GM10248 (cell line): ENCODE results near the gene SIAH3.
A peak's percentile ranks its signal among the peaks of the same experiment; 100 is the strongest.

ENCODE experiments used
- CTCF ChIA-PET: fragments of 300-600 bp; sonication (Branson Sonifier 250); formaldehyde crosslinking; extraction: SDS; loops from one replicate; lab custom pipeline; 2021; ENCODE audit warnings: antibody characterized with exemption; lab: Yijun Ruan, JAX
- POLR2A ChIA-PET: fragments of 350-650 bp; sonication (Branson Sonifier 250); formaldehyde crosslinking; extraction: SDS; loops from one replicate; lab custom pipeline; 2020; ENCODE audit warnings: antibody characterized with exemption; lab: Yijun Ruan, JAX
- DNase-seq: peaks from one replicate; pipeline ENCODE4 v3.0.0; 2012; ENCODE audit errors: extremely low spot score
- TF ChIP-seq, protein P1 (sequence below): IDR thresholded peaks from 2 replicates; pipeline ENCODE4 v1.5.1; 2012; ENCODE audit warnings: mild to moderate bottlenecking, low read depth; ENCODE audit errors: extremely low read depth, missing control alignments, control extremely low read depth

SIAH3 gene

DNA sequence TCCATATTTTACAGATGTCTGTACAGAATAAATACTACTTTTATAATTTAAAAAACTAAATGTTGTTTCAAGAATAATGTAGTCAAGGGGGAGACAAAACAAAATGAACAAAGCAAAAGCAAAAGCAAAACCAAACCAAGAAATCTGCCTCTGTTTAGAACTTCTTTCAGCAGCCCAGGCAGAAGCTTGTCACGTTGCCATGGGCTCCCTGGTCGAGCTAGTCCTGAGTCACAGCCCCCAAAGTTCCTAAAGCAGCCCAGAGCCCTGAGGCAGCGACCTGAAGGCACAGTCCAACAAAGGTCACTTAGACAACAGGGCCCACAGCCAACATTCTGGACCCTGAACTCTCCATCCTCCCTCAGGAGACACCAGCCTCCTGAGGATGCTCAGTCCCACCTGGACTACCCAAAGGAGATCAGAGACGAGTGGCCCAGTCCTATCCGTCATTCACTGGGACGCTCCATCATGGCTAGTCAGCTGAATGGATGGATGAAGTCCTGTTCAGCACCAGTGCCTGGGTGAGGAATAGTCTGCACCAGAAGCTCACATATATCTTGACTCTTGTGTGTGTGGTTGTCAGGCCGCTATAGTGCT is 41.7 kb downstream of the SIAH3 start:
- ChIA-PET POLR2A (no interaction called here), CTCF (interaction anchor here (1.0 to 2.2 kb wide), 5 partner anchors 10 to 511 kb away, joined by 3 to 10 read pairs (median 4); no protein-coding TSS in a partner anchor)
- TF ChIP-seq, protein P1, sequence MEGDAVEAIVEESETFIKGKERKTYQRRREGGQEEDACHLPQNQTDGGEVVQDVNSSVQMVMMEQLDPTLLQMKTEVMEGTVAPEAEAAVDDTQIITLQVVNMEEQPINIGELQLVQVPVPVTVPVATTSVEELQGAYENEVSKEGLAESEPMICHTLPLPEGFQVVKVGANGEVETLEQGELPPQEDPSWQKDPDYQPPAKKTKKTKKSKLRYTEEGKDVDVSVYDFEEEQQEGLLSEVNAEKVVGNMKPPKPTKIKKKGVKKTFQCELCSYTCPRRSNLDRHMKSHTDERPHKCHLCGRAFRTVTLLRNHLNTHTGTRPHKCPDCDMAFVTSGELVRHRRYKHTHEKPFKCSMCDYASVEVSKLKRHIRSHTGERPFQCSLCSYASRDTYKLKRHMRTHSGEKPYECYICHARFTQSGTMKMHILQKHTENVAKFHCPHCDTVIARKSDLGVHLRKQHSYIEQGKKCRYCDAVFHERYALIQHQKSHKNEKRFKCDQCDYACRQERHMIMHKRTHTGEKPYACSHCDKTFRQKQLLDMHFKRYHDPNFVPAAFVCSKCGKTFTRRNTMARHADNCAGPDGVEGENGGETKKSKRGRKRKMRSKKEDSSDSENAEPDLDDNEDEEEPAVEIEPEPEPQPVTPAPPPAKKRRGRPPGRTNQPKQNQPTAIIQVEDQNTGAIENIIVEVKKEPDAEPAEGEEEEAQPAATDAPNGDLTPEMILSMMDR, result no peak
- no peak for DNase-seq

DNA sequence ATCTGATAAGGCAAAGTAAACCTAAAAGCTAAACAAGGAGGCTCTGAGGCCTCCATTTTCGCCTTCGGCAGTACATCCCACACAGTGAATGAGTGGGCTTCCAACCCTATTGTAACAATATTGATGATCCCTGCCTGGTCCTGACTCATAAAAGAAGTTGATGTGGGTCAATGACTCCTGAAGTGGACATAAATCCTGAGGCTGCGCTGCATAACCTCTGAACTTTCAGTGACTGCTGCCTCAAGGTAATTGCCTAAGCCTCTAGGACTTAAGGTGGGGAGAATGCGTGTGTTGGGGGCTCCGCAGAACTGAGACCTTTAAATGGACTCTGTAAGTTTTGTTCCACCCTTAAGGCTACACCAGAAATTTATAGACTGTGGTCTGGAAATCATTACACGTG is 42.6 kb downstream of the SIAH3 start:
- no peak for DNase-seq
- CTCF ChIA-PET, result interaction anchor here (2.2 kb wide), 1 partner anchor 18 kb away, joined by 7 read pairs; no protein-coding TSS in a partner anchor
- TF ChIP-seq, protein P1, result no peak
- POLR2A ChIA-PET, result no interaction called here

DNA sequence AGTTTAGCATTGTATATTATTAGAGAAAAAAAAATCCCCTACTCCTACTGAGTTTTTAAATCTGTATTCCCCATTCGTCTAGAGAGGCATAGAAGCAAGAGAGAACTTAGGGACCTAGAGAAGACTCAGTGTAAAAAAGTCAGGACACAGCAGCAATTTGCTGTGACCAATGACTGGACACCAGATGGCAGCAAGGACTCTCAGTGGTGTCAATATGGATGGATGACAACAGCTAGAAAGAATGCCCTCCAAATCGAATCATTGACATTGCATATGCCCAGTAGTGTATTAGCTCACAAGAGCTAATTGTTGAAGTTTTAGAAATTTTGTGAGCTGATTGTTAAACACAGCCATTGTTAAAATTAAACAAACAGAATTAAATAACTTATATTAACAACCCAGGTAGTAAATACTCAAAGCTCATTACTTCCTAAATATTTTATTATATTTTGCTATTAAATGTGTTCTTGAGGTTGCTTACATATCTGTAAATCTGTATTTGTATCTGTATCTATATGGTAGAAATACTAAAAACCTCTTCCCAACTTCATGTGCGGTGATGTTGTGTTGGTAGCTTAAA is 43.9 kb downstream of the SIAH3 start:
- POLR2A ChIA-PET, result no interaction called here
- CTCF ChIA-PET, result interaction anchor here (0.8 to 3.7 kb wide), 28 partner anchors 9 to 522 kb away, joined by 3 to 42 read pairs (median 5); partner anchors contain the start of gene CBY2
- TF ChIP-seq, protein P1, result peak; percentile 68
- peak; percentile 47 for DNase-seq

DNA sequence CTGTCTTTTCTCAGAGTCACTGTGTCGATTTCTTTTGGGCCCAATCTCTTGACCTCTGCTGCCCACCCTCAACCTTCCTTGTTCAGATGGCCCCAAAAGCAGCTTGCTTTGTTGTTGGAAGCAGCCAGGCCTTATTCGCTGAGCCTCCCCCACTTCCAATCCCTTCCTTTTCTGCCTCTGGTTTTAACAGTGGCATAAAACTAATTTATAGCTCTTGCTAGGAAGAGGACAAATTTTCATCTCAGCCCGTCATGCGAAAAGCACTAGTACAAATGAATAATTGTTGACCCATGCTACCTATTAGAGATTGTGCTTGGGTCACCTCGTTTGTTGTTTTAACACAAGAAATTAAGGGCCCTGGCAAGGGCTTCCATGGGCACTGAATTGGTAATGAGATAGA is 51.1 kb downstream of the SIAH3 start:
- DNase-seq, result no peak
- ChIA-PET POLR2A (no interaction called here), CTCF (interaction anchor here (1.1 to 1.6 kb wide), 2 partner anchors 9 to 326 kb away, joined by 4 to 5 read pairs; no protein-coding TSS in a partner anchor)
- TF ChIP-seq, protein P1, result no peak

DNA sequence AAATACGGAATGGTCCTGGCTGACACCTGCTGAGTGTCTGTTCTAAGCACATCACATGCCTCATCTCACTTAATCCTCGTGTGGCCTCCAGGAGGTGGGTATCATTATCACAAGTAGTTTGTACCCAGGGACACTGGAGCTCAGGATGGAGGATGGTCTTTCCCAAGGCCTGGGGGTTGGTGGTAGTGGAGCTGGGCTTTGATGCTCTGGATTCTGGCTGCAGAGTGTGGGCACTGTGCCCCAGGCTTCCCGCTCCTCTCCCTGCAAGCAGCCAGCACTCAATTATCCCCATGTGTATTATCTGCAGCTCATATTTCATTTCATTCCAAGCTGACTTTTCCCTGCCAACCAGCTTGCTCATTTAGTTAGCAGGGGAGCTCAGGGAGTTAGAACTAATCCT is 52.1 kb downstream of the SIAH3 start:
- CTCF ChIA-PET, result interaction anchor here (1.1 to 4.7 kb wide), 3 partner anchors 8 to 12 kb away, joined by 3 to 19 read pairs (median 4); no protein-coding TSS in a partner anchor
- POLR2A ChIA-PET, result no interaction called here
- TF ChIP-seq, protein P1, result no peak
- no peak for DNase-seq

DNA sequence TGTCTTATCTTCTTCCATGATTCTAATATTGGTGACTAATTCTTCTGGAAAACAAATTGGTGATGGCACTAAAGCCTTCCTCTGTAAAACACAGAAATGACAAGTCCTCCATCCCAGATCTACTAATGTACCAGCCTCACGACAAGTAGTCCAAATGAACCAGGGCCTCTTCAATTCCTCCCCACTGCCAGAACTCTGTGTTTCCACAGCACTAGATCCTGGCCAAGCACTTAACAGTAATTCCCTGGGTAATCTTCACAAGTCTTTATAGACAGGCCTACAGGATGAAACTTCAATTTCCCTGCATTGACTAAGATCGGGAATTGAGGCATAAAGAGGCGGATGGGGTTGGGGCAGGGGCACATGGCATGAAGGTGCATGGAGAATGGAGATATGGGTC is 52.7 kb downstream of the SIAH3 start:
- POLR2A ChIA-PET, result no interaction called here
- no peak for DNase-seq
- CTCF ChIA-PET, result interaction anchor here (1.1 to 4.7 kb wide), 4 partner anchors 8 to 36 kb away, joined by 3 to 19 read pairs (median 4); no protein-coding TSS in a partner anchor
- TF ChIP-seq, protein P1, result no peak
